ENCODE results near the gene SORBS2.

The SORBS2 gene

GRCh38 chr4:185800266-185800945 lies 11.6 kb downstream of the SORBS2 start:
- no peak for TF ChIP-seq CTCF (IDR thresholded peaks at IDR 0.05; ENCODE audit: borderline replicate concordance, insufficient read depth, low read depth, low read length)
- no peak overlapping the region for H3K4me3 ChIP-seq (ENCODE audit: low read depth, low read length)

DNA sequence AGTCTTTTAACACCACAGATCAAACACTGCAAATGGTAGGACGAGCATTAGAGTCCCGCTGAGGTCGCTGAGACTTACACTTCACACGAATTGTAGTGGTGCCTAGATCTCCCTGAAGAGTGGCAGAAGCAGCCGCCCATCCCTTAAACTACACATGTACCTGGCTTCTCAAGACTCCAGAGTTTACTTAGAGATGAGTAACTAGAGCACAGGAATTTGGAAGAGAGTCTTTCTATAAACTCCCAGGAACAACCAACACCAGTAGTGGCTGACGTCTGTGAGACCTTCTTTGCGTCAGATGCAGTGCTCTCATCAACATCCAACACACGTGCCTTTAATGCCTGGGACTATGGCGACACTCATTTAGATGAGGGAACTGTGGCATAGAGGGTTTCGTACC lies 12.6 kb downstream of the SORBS2 start:
- no peak for TF ChIP-seq CTCF (IDR thresholded peaks at IDR 0.05; ENCODE audit: borderline replicate concordance, insufficient read depth, low read depth, low read length)
- H3K4me3 ChIP-seq (ENCODE audit: low read depth, low read length) = no peak overlapping the region

- TF ChIP-seq CTCF (IDR thresholded peaks at IDR 0.05; ENCODE audit: borderline replicate concordance, insufficient read depth, low read depth, low read length) = no peak
- no peak overlapping the region for H3K4me3 ChIP-seq (ENCODE audit: low read depth, low read length)
Measured at GRCh38 chr4:185797596-185798338, 14.2 kb downstream of the SORBS2 start.

- no peak for TF ChIP-seq CTCF (IDR thresholded peaks at IDR 0.05; ENCODE audit: borderline replicate concordance, insufficient read depth, low read depth, low read length)
- H3K4me3 ChIP-seq (ENCODE audit: low read depth, low read length) = no peak overlapping the region
Measured at GRCh38 chr4:185797018-185797417, 15.0 kb downstream of the SORBS2 start.

GRCh38 chr4:185796176-185796575 lies 15.8 kb downstream of the SORBS2 start:
- TF ChIP-seq CTCF (IDR thresholded peaks at IDR 0.05; ENCODE audit: borderline replicate concordance, insufficient read depth, low read depth, low read length) = no peak
- no peak overlapping the region for H3K4me3 ChIP-seq (ENCODE audit: low read depth, low read length)

DNA sequence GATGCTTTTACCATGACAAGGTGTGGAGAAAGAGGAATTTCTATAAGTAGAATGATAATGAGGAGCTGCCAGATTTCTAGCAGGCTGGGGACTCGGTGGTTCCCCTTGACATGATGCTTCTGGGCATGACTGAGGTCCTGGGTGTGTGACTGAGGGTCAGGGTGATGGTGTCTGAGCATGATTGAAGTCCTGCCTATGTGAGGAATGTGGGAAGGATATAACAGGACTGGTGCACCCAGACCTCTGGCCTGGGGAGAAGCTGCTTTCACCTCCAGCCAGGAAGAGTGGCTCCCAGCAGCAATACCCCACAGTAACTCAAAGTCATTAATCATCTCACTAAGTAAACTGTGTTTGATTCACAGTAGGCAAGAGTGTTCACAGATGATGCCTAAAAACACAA lies 17.4 kb downstream of the SORBS2 start:
- no peak overlapping the region for H3K4me3 ChIP-seq (ENCODE audit: low read depth, low read length)
- TF ChIP-seq CTCF (IDR thresholded peaks at IDR 0.05; ENCODE audit: borderline replicate concordance, insufficient read depth, low read depth, low read length) = no peak

DNA sequence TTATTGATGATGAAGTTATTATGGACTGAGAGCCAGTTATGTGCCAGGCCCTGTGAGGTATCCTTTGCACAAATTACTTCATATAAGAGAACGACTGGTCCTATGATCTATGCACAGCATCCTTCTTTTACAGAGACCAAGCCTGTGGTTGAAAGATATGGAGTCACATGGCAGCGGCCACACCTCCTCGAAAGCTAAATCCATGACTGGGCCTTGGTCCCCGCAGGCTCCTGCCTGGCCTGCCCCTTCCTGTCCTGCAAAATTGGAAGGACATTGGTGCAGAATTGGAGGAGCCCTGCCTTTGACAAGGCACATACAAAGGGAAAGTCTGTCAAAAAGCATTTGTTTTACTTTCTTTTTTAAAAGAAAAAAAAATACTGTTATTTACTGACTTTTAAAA lies 18.3 kb downstream of the SORBS2 start:
- no peak for TF ChIP-seq CTCF (IDR thresholded peaks at IDR 0.05; ENCODE audit: borderline replicate concordance, insufficient read depth, low read depth, low read length)
- H3K4me3 ChIP-seq (ENCODE audit: low read depth, low read length) = no peak overlapping the region
